ENCODE measurements around the gene TRIM40. TPM values are rescaled to one million over a fixed set of nuclear protein-coding genes. Genes with fewer than 3 reads are reported as not detected.

Gene TRIM40
- total and polyA plus RNA-seq, 2 of the 13 experiments (the other 11 are each of a cell fraction or from before 2014, with no cell fraction given) = 0.58 TPM; not detected in 1

DNA sequence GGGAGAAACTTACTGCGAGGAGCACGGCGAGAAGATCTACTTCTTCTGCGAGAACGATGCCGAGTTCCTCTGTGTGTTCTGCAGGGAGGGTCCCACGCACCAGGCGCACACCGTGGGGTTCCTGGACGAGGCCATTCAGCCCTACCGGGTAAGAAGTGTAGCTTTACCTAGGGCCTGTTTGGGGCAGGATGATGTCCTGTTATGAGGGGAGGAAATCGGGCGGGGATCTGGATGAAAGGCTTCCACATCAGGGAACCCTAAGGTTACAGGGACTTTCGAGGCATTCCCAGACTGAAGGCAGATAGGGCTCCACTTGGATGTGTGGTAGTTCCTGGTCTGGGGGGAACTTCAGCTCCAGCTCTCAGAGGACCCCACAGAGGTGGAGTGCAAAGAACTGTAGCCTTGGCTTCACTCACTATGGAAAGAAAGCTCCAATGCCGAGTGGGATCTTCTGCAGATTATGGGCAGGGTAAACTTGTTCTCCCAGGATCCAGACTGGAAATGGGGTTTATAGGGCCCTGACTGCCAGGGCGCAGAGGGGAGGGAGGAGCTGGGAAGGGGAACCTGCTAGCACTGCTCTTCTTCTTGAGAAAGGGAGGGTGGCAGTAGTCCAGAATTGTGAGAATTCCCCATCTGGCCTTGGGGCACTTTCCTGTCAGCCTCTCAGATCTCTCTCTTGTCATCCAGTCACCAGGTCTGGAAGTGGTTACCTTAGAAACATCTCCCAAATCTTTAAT, 28.1 kb downstream of the TRIM40 start (continued):
- TF ChIP-seq, protein P1, sequence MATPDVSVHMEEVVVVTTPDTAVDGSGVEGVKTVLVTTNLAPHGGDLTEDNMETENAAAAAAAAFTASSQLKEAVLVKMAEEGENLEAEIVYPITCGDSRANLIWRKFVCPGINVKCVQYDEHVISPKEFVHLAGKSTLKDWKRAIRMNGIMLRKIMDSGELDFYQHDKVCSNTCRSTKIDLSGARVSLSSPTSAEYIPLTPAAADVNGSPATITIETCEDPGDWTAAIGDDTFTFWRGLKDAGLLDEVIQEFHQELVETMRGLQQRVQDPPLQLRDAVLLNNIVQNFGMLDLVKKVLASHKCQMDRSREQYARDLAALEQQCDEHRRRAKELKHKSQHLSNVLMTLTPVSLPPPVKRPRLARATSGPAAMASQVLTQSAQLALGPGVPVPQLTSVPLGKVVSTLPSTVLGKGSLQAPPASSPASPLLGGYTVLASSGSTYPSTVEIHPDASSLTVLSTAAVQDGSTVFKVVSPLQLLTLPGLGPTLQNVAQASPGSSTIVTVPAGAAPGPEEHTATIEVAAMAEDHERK (CRISPR knock-in tag; IDR thresholded peaks at IDR 0.05; ENCODE audit: low read depth) = no peak
- TF ChIP-seq JUN (CRISPR knock-in tag; IDR thresholded peaks at IDR 0.05) (no peak), ZBTB3 (CRISPR knock-in tag; IDR thresholded peaks at IDR 0.05; ENCODE audit: borderline replicate concordance, low read depth) (0 out of 2 replicates have a peak, but pooled peaks have one; percentile 0), DNMT1 (CRISPR knock-in tag; IDR thresholded peaks at IDR 0.05) (no peak), ZNF260 (CRISPR knock-in tag; IDR thresholded peaks at IDR 0.05; ENCODE audit: borderline replicate concordance, low read depth) (no peak), ZNF136 (CRISPR knock-in tag; IDR thresholded peaks at IDR 0.05; ENCODE audit: low read depth) (no peak), STAG1 (CRISPR knock-in tag; IDR thresholded peaks at IDR 0.05) (no peak), ZNF431 (CRISPR knock-in tag; IDR thresholded peaks at IDR 0.05; ENCODE audit: borderline replicate concordance, low read depth) (no peak), ZNF296 (CRISPR knock-in tag; conservative IDR thresholded peaks at IDR 0.05) (no peak), FOXJ3 (CRISPR knock-in tag; IDR thresholded peaks at IDR 0.05; ENCODE audit: borderline replicate concordance) (no peak), MEIS1 (CRISPR knock-in tag; IDR thresholded peaks at IDR 0.05; ENCODE audit: borderline replicate concordance) (no peak), MTA1 (CRISPR knock-in tag; IDR thresholded peaks at IDR 0.05; ENCODE audit: borderline replicate concordance) (no peak; the same call in 1 of the 2 replicates), ZNF607 (CRISPR knock-in tag; IDR thresholded peaks at IDR 0.05; ENCODE audit: borderline replicate concordance) (peak; percentile 25; the same call in 1 of the 2 replicates), MBNL3 (CRISPR knock-in tag; conservative IDR thresholded peaks at IDR 0.05) (no peak), MTA3 (CRISPR knock-in tag; IDR thresholded peaks at IDR 0.05) (no peak), ZNF451 (CRISPR knock-in tag; IDR thresholded peaks at IDR 0.05) (peak; percentile 55; the same call in 1 of the 2 replicates), SSRP1 (CRISPR knock-in tag; IDR thresholded peaks at IDR 0.05) (no peak), RFX3 (CRISPR knock-in tag; IDR thresholded peaks at IDR 0.05) (no peak), ZNF337 (CRISPR knock-in tag; IDR thresholded peaks at IDR 0.05; ENCODE audit: borderline replicate concordance, low read depth) (no peak), CEBPB (IDR thresholded peaks at IDR 0.05; ENCODE audit: borderline replicate concordance, low read depth, low read length) (no peak)
- TF ChIP-seq, protein P2, sequence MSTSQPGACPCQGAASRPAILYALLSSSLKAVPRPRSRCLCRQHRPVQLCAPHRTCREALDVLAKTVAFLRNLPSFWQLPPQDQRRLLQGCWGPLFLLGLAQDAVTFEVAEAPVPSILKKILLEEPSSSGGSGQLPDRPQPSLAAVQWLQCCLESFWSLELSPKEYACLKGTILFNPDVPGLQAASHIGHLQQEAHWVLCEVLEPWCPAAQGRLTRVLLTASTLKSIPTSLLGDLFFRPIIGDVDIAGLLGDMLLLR (CRISPR knock-in tag; IDR thresholded peaks at IDR 0.05) = no peak
- TF ChIP-seq, protein P3, sequence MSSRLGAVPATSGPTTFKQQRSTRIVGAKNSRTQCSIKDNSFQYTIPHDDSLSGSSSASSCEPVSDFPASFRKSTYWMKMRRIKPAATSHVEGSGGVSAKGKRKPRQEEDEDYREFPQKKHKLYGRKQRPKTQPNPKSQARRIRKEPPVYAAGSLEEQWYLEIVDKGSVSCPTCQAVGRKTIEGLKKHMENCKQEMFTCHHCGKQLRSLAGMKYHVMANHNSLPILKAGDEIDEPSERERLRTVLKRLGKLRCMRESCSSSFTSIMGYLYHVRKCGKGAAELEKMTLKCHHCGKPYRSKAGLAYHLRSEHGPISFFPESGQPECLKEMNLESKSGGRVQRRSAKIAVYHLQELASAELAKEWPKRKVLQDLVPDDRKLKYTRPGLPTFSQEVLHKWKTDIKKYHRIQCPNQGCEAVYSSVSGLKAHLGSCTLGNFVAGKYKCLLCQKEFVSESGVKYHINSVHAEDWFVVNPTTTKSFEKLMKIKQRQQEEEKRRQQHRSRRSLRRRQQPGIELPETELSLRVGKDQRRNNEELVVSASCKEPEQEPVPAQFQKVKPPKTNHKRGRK (CRISPR knock-in tag; IDR thresholded peaks at IDR 0.05) = no peak
- TF ChIP-seq, protein P4, sequence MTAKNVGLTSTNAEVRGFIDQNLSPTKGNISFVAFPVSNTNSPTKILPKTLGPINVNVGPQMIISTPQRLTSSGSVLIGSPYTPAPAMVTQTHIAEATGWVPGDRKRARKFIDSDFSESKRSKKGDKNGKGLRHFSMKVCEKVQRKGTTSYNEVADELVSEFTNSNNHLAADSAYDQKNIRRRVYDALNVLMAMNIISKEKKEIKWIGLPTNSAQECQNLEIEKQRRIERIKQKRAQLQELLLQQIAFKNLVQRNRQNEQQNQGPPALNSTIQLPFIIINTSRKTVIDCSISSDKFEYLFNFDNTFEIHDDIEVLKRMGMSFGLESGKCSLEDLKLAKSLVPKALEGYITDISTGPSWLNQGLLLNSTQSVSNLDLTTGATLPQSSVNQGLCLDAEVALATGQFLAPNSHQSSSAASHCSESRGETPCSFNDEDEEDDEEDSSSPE (CRISPR knock-in tag; IDR thresholded peaks at IDR 0.05) = no peak
- TF ChIP-seq, protein P5, sequence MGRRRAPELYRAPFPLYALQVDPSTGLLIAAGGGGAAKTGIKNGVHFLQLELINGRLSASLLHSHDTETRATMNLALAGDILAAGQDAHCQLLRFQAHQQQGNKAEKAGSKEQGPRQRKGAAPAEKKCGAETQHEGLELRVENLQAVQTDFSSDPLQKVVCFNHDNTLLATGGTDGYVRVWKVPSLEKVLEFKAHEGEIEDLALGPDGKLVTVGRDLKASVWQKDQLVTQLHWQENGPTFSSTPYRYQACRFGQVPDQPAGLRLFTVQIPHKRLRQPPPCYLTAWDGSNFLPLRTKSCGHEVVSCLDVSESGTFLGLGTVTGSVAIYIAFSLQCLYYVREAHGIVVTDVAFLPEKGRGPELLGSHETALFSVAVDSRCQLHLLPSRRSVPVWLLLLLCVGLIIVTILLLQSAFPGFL (CRISPR knock-in tag; IDR thresholded peaks at IDR 0.05) = no peak

Data from HepG2 (cell line).